Activated CD8-positive, alpha-beta T cell treated with anti-CD3 and anti-CD28 coated beads for 36 hours (primary cell): Measurements from ENCODE around the gene ZHX3. TPM values are rescaled to one million over a fixed set of nuclear protein-coding genes. Genes with fewer than 3 reads are reported as not detected.

ENCODE experiments used
- ATAC-seq: fragments of 200-7000 bp; cut with Tn5 transposase; one replicate; pipeline ENCODE4 v1.10.0; 2021; ENCODE audit warnings: mild to moderate bottlenecking, moderate library complexity
- CTCF ChIA-PET: fragments of 350-600 bp; sonication (Branson Sonifier 250); formaldehyde crosslinking; loops from one replicate; lab custom pipeline; 2021; ENCODE audit warnings: antibody characterized with exemption; lab: Charles Lee
- POLR2A ChIA-PET: fragments of 350-600 bp; sonication (Branson Sonifier 250); formaldehyde crosslinking; loops from one replicate; lab custom pipeline; 2021; ENCODE audit warnings: antibody characterized with exemption; lab: Charles Lee
- DNase-seq: peaks from one replicate; pipeline ENCODE4 v3.0.0-alpha.2; 2020
- H3K27ac Mint-ChIP-seq: one replicate; pipeline ENCODE4 v1.8.0; 2021; ENCODE audit warnings: mild to moderate bottlenecking, mixed read lengths
- H3K27me3 Mint-ChIP-seq: one replicate; pipeline ENCODE4 v1.8.0; 2021; ENCODE audit warnings: mixed read lengths
- H3K36me3 Mint-ChIP-seq: one replicate; pipeline ENCODE4 v1.8.0; 2021; ENCODE audit warnings: low read depth, mixed read lengths
- H3K4me1 Mint-ChIP-seq: one replicate; pipeline ENCODE4 v1.8.0; 2021; ENCODE audit warnings: low read depth, mixed read lengths
- H3K4me3 Mint-ChIP-seq: one replicate; pipeline ENCODE4 v1.8.0; 2021; ENCODE audit warnings: mild to moderate bottlenecking, moderate library complexity, mixed read lengths
- H3K9me3 Mint-ChIP-seq: one replicate; pipeline ENCODE4 v1.8.0; 2021; ENCODE audit warnings: mixed read lengths
- intact Hi-C: fragments of 100-400 bp; cut with micrococcal nuclease; formaldehyde crosslinking; loops from one replicate; pipeline ENCODE4 v1.10.0; 2022
- total RNA-seq, 2 experiments: library from RNA; stranded (reverse); gene quantifications; one replicate each; pipeline ENCODE4 v1.2.3, GENCODE V29; 2021
- TF ChIP-seq, protein P1 (sequence below): fragments of 200-600 bp; IDR thresholded peaks from one replicate; pipeline ENCODE4 v1.8.0; 2022; ENCODE audit warnings: antibody characterized with exemption, mild to moderate bottlenecking

The ZHX3 gene
- total RNA-seq, 2 experiments from 2014 or later: 14.1 to 14.2 TPM

DNA sequence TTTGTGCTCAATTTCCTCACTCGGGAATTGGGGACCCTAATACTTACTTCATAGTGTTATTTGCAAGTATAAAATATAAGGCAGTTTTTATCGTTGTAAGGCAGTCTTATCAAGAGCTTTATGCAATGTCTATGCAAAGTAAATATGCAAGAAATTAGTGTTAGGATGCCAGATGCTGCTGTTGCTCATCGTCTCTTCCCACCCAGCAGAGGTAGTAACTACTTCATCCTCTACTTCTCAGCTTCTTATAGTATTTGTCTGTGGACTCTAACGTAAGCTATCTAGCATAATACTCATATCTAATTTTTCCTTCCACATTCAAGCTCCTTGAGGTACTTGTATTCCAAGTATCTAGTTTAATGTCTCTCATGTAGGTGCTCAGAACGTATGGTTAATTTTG, 168.6 kb downstream of the ZHX3 start:
- H3K27me3 Mint-ChIP-seq: no peaks in the 10 kb centered on the region
- H3K4me3 Mint-ChIP-seq: no peak overlapping the region
- no peak for ATAC-seq
- intact Hi-C loops: no loop called here
- no peak for DNase-seq
- TF ChIP-seq, protein P1, sequence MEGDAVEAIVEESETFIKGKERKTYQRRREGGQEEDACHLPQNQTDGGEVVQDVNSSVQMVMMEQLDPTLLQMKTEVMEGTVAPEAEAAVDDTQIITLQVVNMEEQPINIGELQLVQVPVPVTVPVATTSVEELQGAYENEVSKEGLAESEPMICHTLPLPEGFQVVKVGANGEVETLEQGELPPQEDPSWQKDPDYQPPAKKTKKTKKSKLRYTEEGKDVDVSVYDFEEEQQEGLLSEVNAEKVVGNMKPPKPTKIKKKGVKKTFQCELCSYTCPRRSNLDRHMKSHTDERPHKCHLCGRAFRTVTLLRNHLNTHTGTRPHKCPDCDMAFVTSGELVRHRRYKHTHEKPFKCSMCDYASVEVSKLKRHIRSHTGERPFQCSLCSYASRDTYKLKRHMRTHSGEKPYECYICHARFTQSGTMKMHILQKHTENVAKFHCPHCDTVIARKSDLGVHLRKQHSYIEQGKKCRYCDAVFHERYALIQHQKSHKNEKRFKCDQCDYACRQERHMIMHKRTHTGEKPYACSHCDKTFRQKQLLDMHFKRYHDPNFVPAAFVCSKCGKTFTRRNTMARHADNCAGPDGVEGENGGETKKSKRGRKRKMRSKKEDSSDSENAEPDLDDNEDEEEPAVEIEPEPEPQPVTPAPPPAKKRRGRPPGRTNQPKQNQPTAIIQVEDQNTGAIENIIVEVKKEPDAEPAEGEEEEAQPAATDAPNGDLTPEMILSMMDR: no peak
- peak overlapping the region; percentile 98 for H3K27ac Mint-ChIP-seq
- ChIA-PET POLR2A (interaction anchor here (0.6 to 17.5 kb wide), 3 partner anchors 8 to 18 kb away, joined by 3 to 361 read pairs (median 6); partner anchors contain the start of gene PLCG1), CTCF (interaction anchor here (0.8 to 1.3 kb wide), 3 partner anchors 8 to 158 kb away, joined by 3 to 4 read pairs (median 4); no protein-coding TSS in a partner anchor)
- peaks cover 94% of the 10 kb centered on the region for H3K4me1 Mint-ChIP-seq
- no peaks in the 10 kb centered on the region for H3K9me3 Mint-ChIP-seq
- peaks cover 74% of the 10 kb centered on the region for H3K36me3 Mint-ChIP-seq

DNA sequence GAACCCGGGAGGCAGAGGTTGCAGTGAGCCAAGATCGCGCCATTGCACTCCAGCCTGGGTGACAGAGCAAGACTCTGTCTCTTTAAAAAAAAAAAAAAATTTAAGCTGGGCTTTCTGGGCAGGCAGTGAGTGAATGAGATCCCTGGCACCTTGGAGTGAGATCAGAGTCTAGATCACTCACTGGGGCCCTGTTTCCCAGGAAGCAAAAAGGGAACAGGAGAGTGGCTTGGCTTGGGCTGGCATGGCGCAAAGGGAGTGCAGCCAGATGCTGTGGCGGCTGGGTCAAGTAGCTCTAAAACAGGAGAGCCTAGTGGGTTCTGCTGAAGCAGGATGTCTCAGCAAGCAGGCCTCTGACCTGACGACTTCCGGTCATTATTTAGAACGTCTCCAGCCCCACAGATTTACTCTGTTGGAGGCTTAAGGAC, 169.8 kb downstream of the ZHX3 start:
- H3K36me3 Mint-ChIP-seq: peaks cover 70% of the 10 kb centered on the region
- DNase-seq (no peak), ATAC-seq (no peak)
- TF ChIP-seq, protein P1: no peak
- ChIA-PET POLR2A (interaction anchor here (0.5 to 15.4 kb wide), 4 partner anchors 9 to 25 kb away, joined by 3 to 361 read pairs (median 4); no protein-coding TSS in a partner anchor), CTCF (interaction anchor here (1.1 to 14.5 kb wide), 5 partner anchors 9 to 192 kb away, joined by 3 to 209 read pairs (median 5); no protein-coding TSS in a partner anchor)
- no peak overlapping the region for H3K4me3 Mint-ChIP-seq
- peaks cover 96% of the 10 kb centered on the region for H3K4me1 Mint-ChIP-seq
- intact Hi-C loops: no loop called here
- no peaks in the 10 kb centered on the region for H3K27me3 Mint-ChIP-seq
- peak overlapping the region; percentile 85 for H3K27ac Mint-ChIP-seq
- H3K9me3 Mint-ChIP-seq: no peaks in the 10 kb centered on the region

DNA sequence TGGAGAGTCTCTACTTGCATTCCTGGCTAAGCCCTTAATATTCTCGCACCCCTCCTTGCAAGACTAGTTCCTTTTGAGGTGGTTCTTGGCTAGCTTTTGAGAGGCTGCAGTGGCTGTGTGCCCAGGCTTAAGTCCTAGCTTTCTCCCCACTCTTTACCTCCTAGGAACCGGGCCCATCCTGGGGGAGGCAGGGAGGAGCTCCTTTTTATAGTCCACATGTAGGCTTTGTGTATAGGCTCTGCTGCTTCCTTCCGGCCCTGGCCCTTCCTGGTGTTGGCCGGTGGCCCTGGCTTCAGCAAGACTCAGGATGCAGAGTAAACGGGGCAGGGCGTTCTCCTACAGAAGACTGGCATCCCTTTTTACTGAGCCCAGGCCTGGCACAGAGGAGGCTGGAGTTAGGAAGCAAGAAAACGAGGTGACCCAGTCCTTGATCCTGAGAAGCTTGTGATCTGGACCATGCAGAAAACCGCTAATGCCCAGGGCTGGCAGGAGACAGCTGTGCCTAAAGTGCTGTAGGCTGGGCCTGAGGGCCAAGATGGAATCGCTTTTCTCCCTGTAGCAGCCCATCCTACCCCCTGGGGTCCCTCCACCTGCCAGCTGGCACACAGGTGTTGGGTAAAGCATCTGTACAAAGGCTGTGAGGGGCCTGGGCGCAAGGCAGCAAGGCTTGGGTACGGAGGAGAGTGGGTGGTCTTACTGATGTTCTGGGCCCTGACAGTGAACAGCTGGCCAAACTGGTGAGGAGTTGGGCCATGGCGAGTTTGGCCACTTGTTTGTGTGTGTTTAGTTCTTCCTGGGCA, 171.5 kb downstream of the ZHX3 start:
- ChIA-PET POLR2A (interaction anchor here (0.6 to 15.4 kb wide), 4 partner anchors 7 to 182 kb away, joined by 3 to 361 read pairs (median 6); partner anchors contain the start of gene PLCG1), CTCF (interaction anchor here (1.0 to 14.5 kb wide), 4 partner anchors 7 to 178 kb away, joined by 3 to 209 read pairs (median 6); no protein-coding TSS in a partner anchor)
- no peak for ATAC-seq
- no peaks in the 10 kb centered on the region for H3K27me3 Mint-ChIP-seq
- peaks cover 96% of the 10 kb centered on the region for H3K4me1 Mint-ChIP-seq
- H3K36me3 Mint-ChIP-seq: peaks cover 61% of the 10 kb centered on the region
- no peak for DNase-seq
- TF ChIP-seq, protein P1: no peak
- H3K27ac Mint-ChIP-seq: peak overlapping the region; percentile 91
- H3K9me3 Mint-ChIP-seq: no peaks in the 10 kb centered on the region
- no peak overlapping the region for H3K4me3 Mint-ChIP-seq
- intact Hi-C loops: no loop called here

DNA sequence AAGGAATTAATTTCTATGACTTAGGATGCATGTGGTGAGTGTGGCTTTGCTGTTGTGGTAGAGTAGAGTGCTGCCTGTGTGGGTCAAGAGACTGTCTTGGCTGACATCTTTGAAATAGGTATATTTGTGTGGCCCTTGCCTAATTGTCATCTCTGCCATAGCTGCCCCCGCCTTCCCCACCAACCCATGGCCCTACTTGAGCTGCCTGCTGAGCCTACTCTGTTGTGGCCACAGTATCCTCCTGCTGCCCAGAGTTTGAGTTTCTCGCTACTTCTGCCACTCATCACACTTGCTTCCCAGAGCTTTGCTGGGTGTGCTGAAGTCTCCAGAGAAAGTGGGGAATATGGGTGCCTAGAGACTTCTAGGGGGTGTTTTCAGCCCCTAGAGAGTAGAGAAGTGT, 172.2 kb downstream of the ZHX3 start:
- peaks cover 62% of the 10 kb centered on the region for H3K36me3 Mint-ChIP-seq
- H3K27ac Mint-ChIP-seq: peak overlapping the region; percentile 91
- ATAC-seq: no peak
- no peak overlapping the region for H3K4me3 Mint-ChIP-seq
- POLR2A ChIA-PET: interaction anchor here (15.4 kb wide), 1 partner anchor 12 kb away, joined by 361 read pairs; no protein-coding TSS in a partner anchor
- TF ChIP-seq, protein P1: no peak
- no peaks in the 10 kb centered on the region for H3K9me3 Mint-ChIP-seq
- CTCF ChIA-PET: interaction anchor here (1.0 to 14.5 kb wide), 3 partner anchors 10 to 177 kb away, joined by 3 to 209 read pairs (median 7); no protein-coding TSS in a partner anchor
- DNase-seq: no peak
- intact Hi-C loops: no loop called here
- H3K4me1 Mint-ChIP-seq: peaks cover 96% of the 10 kb centered on the region
- no peaks in the 10 kb centered on the region for H3K27me3 Mint-ChIP-seq
